HCT116 (cell line): ENCODE measurements around the gene CREB3L4.

ENCODE experiments used
- CEBPB ChIP-seq: IDR thresholded peaks from 2 replicates; pipeline ENCODE4 v1.6.1; 2012; ENCODE audit warnings: low read depth
- CTCF ChIP-seq, 3 experiments: fragments of 200-600 bp in 1 of 3; sonication (generic) in 1 of 3; IDR thresholded peaks in 2 of 3; conservative IDR thresholded peaks in 1 of 3; 2 replicates each; pipeline ENCODE4 v1.5.1; 2012 to 2017; ENCODE audit warnings: low read depth in 2 of 3, low read length in 2 of 3, antibody characterized with exemption in 1 of 3, borderline replicate concordance in 1 of 3, control low read depth in 1 of 3, mild to moderate bottlenecking in 1 of 3, mixed read lengths in 1 of 3, mixed run types in 1 of 3, moderate library complexity in 1 of 3; ENCODE audit not compliant: insufficient read depth in 1 of 3
- EGR1 ChIP-seq: IDR thresholded peaks from 2 replicates; pipeline ENCODE4 v1.6.1; 2012; ENCODE audit warnings: low read depth
- JUND ChIP-seq: IDR thresholded peaks from 2 replicates; pipeline ENCODE4 v1.6.1; 2012
- MAX ChIP-seq: IDR thresholded peaks from 2 replicates; pipeline ENCODE4 v1.6.1; 2012
- TCF7L2 ChIP-seq: IDR thresholded peaks from 2 replicates; pipeline ENCODE4 v1.7.0; 2011; ENCODE audit warnings: borderline replicate concordance, inconsistent platforms; ENCODE audit not compliant: insufficient read depth, insufficient read length; ENCODE audit errors: extremely low read depth
- ZBTB33 ChIP-seq: IDR thresholded peaks from 2 replicates; pipeline ENCODE4 v1.6.1; 2011; ENCODE audit warnings: mild to moderate bottlenecking, low read length, moderate library complexity; ENCODE audit not compliant: insufficient replicate concordance; ENCODE audit errors: extremely low read depth

GRCh38 chr1:153977250-153978240 lies 9.8 kb downstream of the CREB3L4 start, which contains the start of gene JTB:
- TF ChIP-seq TCF7L2, result no peak
- 0 out of 2 replicates have a peak, but pooled peaks have one; percentile 66 for TF ChIP-seq MAX
- TF ChIP-seq CEBPB, result no peak
- peak; percentile 78 for TF ChIP-seq EGR1
- TF ChIP-seq ZBTB33, result no peak
- no peak for TF ChIP-seq CTCF (IDR thresholded peaks at IDR 0.05 in 2 of 3, conservative IDR thresholded peaks at IDR 0.05 in 1 of 3; ENCODE audit: borderline replicate concordance in 1 of 3, insufficient read depth in 1 of 3, low read depth in 2 of 3, low read length in 2 of 3)
- no peak for TF ChIP-seq JUND
